Panc1 (cell line): Measurements from ENCODE around the gene PCCA.

Source experiments
- POLR2AphosphoS5 ChIP-seq: IDR thresholded peaks from 2 replicates; pipeline ENCODE4 v1.6.1; 2012; ENCODE audit warnings: mild to moderate bottlenecking, low read depth, low read length, moderate library complexity
- TF ChIP-seq, protein P1 (sequence below): fragments of 450-650 bp; IDR thresholded peaks from 2 replicates; pipeline ENCODE4 v1.5.1; 2017; ENCODE audit warnings: mild to moderate bottlenecking
- TF ChIP-seq, protein P2 (sequence below), 2 experiments: IDR thresholded peaks; 2 replicates each; pipeline ENCODE4 v1.6.1; 2011 to 2012; ENCODE audit warnings: low read depth in 2 of 2, control low read depth in 1 of 2, low read length in 1 of 2, mild to moderate bottlenecking in 1 of 2, moderate library complexity in 1 of 2; ENCODE audit not compliant: insufficient read depth in 1 of 2

DNA sequence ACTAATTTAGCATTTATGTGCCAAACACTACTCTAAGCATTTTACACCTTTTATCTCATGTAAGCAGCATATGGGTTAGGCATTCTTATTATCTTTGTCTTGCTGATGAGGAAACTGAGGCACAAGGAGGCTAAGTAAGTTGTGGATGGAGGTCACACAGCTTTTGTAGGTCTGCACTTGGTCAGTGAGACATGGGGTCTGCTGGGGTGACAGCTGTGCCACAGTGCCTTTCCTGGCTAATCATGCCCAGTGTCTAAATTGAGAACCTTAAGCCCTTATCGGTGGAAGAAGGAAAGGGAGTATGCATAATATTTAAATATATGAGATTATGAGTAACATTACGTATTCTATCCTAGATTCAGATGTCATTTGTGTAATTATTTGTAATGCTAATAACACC is 273.5 kb downstream of the PCCA start:
- TF ChIP-seq POLR2AphosphoS5, result no peak
- TF ChIP-seq, protein P1, sequence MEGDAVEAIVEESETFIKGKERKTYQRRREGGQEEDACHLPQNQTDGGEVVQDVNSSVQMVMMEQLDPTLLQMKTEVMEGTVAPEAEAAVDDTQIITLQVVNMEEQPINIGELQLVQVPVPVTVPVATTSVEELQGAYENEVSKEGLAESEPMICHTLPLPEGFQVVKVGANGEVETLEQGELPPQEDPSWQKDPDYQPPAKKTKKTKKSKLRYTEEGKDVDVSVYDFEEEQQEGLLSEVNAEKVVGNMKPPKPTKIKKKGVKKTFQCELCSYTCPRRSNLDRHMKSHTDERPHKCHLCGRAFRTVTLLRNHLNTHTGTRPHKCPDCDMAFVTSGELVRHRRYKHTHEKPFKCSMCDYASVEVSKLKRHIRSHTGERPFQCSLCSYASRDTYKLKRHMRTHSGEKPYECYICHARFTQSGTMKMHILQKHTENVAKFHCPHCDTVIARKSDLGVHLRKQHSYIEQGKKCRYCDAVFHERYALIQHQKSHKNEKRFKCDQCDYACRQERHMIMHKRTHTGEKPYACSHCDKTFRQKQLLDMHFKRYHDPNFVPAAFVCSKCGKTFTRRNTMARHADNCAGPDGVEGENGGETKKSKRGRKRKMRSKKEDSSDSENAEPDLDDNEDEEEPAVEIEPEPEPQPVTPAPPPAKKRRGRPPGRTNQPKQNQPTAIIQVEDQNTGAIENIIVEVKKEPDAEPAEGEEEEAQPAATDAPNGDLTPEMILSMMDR, result no peak
- TF ChIP-seq, protein P2, sequence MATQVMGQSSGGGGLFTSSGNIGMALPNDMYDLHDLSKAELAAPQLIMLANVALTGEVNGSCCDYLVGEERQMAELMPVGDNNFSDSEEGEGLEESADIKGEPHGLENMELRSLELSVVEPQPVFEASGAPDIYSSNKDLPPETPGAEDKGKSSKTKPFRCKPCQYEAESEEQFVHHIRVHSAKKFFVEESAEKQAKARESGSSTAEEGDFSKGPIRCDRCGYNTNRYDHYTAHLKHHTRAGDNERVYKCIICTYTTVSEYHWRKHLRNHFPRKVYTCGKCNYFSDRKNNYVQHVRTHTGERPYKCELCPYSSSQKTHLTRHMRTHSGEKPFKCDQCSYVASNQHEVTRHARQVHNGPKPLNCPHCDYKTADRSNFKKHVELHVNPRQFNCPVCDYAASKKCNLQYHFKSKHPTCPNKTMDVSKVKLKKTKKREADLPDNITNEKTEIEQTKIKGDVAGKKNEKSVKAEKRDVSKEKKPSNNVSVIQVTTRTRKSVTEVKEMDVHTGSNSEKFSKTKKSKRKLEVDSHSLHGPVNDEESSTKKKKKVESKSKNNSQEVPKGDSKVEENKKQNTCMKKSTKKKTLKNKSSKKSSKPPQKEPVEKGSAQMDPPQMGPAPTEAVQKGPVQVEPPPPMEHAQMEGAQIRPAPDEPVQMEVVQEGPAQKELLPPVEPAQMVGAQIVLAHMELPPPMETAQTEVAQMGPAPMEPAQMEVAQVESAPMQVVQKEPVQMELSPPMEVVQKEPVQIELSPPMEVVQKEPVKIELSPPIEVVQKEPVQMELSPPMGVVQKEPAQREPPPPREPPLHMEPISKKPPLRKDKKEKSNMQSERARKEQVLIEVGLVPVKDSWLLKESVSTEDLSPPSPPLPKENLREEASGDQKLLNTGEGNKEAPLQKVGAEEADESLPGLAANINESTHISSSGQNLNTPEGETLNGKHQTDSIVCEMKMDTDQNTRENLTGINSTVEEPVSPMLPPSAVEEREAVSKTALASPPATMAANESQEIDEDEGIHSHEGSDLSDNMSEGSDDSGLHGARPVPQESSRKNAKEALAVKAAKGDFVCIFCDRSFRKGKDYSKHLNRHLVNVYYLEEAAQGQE (IDR thresholded peaks at IDR 0.05; ENCODE audit: insufficient read depth in 1 of 2, low read depth in 2 of 2, low read length in 1 of 2), result no peak
